NOMO-1 treated with DMSO at 0.1 percent for 48 hours (cell line): ENCODE measurements around the gene GPC6.

Experiments
- DNase-seq: peaks from one replicate; lab custom pipeline; 2025; ENCODE audit not compliant: unreplicated experiment; lab: John Stamatoyannopoulos, UW

The GPC6 gene

GRCh38 chr13:93811738-93812112 lies 585.1 kb downstream of the GPC6 start:
- no peak for DNase-seq

GRCh38 chr13:93814658-93815057 lies 588.1 kb downstream of the GPC6 start:
- no peak for DNase-seq

GRCh38 chr13:93818345-93818744 lies 591.7 kb downstream of the GPC6 start:
- no peak for DNase-seq

GRCh38 chr13:93819331-93819890 lies 592.8 kb downstream of the GPC6 start:
- DNase-seq: no peak

- no peak for DNase-seq
Observed at GRCh38 chr13:93824286-93824685, 597.7 kb downstream of the GPC6 start.

GRCh38 chr13:93834051-93834450 lies 607.4 kb downstream of the GPC6 start:
- no peak for DNase-seq

GRCh38 chr13:93843082-93843481 lies 616.5 kb downstream of the GPC6 start:
- DNase-seq: no peak

GRCh38 chr13:93847162-93847561 lies 620.6 kb downstream of the GPC6 start:
- no peak for DNase-seq

- DNase-seq: no peak
Observed at GRCh38 chr13:93848247-93848646, 621.6 kb downstream of the GPC6 start.

- no peak for DNase-seq
Observed at GRCh38 chr13:93851236-93851635, 624.6 kb downstream of the GPC6 start.

GRCh38 chr13:93853912-93854311 lies 627.3 kb downstream of the GPC6 start:
- no peak for DNase-seq

GRCh38 chr13:93857126-93857525 lies 630.5 kb downstream of the GPC6 start:
- DNase-seq: no peak

- DNase-seq: no peak
Observed at GRCh38 chr13:93859716-93860115, 633.1 kb downstream of the GPC6 start.

- DNase-seq: no peak
Observed at GRCh38 chr13:93861818-93862217, 635.2 kb downstream of the GPC6 start.

- DNase-seq: no peak
Observed at GRCh38 chr13:93862259-93862658, 635.7 kb downstream of the GPC6 start.

GRCh38 chr13:93865235-93865634 lies 638.6 kb downstream of the GPC6 start:
- DNase-seq: no peak

- no peak for DNase-seq
Observed at GRCh38 chr13:93867481-93867880, 640.9 kb downstream of the GPC6 start.

- DNase-seq: no peak
Observed at GRCh38 chr13:93872376-93872775, 645.8 kb downstream of the GPC6 start.

GRCh38 chr13:93872786-93873347 lies 646.3 kb downstream of the GPC6 start:
- DNase-seq: no peak

- no peak for DNase-seq
Observed at GRCh38 chr13:93875547-93875946, 648.9 kb downstream of the GPC6 start.

GRCh38 chr13:93876236-93876635 lies 649.6 kb downstream of the GPC6 start:
- DNase-seq: no peak

GRCh38 chr13:93878675-93879074 lies 652.1 kb downstream of the GPC6 start:
- no peak for DNase-seq

- no peak for DNase-seq
Observed at GRCh38 chr13:93881411-93881810, 654.8 kb downstream of the GPC6 start.
